Stimulated activated CD8-positive, alpha-beta memory T cell treated with anti-CD3 and anti-CD28 coated beads, Interleukin-4, amount 100 ng/mL, for 48 hours (primary cell): ENCODE data around the gene TTYH1.

ENCODE experiments used
- DNase-seq: peaks from one replicate; pipeline ENCODE4 v3.0.0-alpha.2; 2020

Gene TTYH1

DNA sequence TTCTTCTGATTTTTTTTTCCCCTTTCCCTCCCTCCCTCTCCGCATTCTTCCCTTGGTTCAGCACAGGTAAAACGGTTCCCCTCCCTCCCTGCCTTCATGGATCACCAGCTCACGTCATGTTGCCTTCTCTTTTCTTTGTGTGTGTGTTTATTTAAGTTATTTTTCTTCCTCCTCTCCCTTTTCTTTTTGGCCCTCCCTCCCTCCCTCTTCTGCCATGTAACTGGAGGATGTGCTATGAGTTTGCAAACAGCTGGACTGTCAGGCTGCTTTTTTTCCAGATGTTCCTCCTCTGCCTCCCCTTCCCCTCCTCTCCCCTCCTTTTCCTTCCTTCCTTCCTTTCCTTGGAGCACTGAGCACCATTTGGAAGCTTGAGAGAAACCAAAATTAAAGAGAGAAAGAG is 46.3 kb downstream of the TTYH1 start:
- no peak for DNase-seq

DNA sequence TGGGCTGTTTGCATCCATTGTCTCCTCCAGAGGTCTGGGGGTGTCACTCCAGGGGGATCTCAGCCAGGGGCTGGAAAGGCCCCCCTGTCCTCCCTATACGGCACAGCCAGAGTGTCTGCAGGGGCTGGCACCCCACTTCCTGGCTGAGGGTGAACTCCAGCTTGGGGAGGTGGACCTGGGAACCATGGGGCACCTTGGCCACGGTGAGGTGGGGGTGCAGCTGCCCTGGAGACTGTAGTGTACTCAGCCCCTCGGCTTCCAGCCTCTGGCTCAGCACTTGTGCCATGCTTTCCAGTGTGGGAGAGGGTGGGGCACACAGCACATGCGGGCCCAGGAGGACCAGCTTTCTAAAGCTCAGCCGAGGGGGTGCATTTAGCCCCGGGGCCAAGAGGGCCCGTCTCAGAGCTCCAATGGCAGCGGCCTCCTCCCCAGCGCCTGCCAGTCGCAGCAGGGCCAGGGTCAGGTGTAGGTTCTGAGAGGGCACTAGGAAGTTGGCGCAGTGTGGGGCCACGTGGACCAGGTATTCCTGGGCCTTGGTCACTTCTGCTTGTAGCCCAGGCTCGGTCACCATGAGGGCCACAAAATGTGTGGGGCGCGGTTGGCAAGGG is 46.9 kb downstream of the TTYH1 start:
- no peak for DNase-seq

DNA sequence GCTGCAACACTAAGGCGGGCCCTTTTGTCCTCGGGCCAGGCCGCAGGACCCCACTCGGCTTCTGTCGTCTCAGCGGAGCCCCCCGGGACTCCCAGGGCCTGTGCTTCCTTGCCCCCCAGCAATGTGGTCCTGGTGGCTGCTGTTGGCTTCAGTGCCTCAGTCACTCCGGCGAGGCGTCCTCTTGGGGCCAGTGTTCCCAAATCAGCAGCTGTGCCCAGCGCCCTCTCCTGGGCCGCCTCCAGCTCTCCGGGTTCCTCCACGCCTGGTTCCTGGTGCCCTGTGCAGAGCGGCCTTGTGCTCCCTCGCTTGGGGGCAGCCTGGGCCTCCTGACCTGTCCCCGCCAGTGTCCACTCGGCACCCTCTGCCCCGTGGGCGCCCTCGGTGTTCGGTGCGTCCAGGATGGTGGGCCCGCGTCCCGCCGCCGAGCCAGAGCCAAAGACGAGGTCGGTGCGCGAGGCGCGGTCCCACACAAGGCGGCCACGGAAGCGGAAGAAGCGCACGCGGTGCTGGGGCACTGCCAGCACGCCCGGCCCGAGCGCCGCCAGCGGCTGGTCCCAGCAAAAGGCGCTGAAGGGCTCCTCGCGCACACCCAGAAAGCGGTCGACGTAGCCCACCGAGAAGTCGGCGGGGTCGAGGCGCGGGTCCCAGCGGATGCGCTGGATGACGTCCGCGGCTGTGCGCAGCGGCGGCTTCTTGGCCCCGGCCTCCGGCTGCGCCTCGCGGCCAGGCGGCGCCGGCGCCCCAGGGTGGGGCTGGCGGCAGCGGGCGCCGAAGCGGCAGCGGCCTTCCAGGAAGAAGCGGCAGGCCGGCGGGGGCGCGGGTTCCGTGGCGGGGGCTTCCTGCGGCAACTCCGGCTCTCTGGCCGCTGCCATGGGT is 47.6 kb downstream of the TTYH1 start:
- DNase-seq, result peak; percentile 75

DNA sequence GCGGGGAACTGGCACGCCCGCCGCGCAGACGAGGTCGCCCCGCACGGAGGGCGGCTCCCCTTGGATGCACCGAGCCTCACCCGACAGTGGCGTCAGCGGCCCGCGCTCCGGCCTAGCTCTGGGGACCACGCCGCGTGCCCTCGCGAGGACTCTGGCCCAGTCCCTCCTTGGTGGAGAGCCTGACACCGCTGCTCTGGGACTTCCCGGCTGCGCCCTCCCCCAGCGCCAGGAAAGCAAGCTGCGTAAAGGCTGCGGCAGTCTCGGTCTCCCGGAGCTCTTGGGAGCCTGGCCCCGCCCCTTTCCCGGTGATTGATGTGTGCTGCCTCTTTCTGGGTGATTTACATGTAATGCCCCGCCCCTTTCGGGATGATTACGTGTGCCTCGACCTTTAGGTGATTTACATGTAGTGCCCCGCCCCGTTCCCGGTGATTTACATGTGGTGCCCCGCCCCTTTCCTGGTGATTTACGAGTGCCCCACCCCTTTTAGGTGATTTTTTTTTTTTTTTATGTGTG is 48.3 kb downstream of the TTYH1 start, which contains the start of gene LENG9:
Gene LENG9 (minus strand): TSS at position 248 of the 513 bp plus-strand sequence. CDS start 252 bp downstream, outside the sequence.
- peak; percentile 99 for DNase-seq

DNA sequence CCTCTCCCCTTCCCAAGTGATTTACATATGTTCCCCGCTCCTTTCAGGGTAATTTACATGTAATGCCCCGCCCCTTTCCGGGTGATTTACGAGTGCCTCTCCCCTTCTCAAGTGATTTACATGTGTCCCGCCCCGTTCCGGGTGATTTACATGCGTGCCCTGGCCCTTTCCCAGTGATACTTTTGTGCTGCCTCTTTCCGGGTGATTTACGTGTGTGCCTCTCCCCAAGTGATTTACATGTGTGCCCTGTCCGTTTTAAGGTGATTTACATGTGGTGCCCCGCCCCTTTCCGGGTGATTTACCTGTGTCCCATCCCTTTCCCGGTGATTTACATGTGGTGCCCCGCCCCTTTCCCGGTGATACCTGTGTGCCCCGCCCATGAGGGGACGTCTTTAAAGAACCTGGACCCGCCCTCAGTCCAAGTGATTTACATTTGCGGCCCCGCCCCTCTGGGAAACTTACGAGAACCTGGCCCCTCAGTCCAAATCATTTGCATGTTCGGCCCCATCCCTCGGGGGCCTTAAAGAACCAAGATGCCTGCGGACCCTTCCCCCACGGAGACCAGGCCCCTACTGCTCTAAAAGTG is 48.9 kb downstream of the TTYH1 start:
- DNase-seq, result peak; percentile 96

DNA sequence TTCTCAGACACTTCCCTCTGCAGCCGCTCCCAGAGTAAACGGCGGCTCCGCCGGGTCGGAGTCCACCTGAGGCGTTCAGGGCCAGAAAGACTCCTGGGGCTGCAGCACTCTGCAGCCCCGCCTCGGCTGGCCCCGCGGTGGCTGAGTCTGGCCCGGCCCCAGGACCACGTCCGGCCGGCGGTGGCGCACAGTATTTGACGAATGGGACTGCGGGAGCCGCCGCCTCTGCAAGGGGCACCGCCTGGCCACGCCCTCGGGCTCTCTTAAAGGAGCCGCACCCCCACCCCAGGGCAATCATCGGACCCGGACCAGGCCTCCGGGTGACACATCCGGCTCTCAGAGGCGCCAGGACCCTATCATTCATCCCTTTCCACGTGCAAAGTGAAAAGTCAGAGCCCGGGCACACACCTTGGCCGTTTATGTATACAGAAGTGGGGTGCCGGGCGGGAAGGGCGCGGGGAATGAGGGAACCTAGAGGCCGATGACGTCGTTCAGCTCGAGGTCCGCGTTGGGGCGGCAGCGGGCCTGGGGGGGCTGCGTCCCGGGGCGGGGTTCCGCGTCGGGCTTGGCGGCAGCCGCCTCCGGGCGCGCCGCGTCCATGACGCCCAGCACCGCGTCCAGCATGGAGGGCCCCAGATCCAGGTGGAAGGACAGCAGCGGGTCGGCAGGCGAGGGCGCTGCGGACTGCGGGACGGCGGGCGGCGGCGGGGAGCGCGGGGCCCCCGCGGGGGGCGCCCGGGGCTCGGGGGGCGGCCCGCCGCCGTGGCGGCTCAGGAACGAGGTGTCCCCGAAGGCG is 49.6 kb downstream of the TTYH1 start:
- peak; percentile 92 for DNase-seq

DNA sequence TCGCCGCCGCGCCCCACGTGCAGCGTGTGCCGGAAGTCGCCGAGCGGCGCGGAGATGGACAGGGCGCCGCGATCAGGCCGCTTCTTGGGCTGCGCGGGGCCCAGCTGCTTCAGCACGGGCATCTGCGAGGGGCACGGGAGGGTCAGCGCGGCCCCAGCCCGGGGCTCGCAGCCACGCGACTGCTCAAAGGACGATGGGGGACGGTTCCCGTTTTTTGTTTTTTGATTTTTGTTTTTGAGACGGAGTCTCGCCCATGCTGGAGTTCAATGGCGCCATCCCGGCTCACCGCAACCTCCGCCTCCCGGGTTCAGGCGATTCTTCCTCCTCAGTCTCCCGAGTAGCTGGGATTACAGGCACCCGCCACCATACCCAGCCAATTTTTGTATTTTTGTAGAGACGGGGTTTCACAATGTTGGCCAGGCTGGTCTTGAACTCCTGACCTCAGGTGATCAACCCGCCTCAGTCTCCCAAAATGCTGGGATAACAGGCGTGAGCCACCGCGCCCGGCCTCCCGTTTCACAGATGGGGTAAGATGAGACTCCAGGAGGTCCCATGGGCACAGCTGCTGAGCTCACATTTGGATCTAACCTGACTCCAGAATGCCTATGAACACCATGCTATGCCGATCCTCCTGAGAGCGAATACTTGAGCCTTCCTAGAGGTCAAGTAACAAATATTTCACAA is 50.3 kb downstream of the TTYH1 start:
- no peak for DNase-seq

DNA sequence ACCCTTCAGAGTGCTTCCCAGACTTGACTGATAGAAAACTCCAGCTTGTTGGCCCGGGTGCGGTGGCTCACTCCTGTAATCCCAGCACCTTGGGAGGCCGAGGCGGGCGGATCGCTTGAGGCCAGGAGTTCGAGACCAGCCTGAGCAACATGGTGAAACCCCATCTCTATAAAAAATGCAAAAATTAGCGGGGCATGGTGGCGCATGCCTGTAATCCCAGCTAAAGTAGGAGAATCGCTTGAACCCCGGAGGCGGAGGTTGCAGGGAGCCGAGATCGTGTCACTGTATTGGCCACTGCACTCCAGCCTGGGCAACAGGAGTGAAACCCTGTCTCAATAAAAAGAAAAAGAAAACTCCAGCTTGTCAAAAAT is 50.8 kb downstream of the TTYH1 start:
- peak; percentile 11 for DNase-seq

DNA sequence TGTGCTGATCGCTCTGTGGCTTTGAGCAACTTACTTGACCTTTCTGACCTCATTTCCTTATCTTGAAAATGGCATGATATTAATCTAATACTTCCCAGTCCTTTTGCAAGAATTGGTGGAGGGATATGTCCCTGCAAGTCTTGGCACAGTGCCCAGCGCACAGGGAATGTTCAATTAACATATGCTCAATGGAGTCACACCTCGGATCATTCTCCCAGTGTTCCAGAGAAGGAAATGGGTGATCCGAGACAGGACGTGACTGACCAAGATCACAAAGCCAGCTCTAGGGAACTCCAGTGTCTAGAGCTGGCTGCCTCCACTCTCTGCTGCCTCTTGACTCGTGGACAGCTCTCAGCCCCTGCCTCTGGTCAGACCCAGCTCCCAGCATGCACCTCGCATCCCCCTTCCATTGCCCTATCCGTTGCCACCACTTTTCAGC is 54.3 kb downstream of the TTYH1 start:
- no peak for DNase-seq

DNA sequence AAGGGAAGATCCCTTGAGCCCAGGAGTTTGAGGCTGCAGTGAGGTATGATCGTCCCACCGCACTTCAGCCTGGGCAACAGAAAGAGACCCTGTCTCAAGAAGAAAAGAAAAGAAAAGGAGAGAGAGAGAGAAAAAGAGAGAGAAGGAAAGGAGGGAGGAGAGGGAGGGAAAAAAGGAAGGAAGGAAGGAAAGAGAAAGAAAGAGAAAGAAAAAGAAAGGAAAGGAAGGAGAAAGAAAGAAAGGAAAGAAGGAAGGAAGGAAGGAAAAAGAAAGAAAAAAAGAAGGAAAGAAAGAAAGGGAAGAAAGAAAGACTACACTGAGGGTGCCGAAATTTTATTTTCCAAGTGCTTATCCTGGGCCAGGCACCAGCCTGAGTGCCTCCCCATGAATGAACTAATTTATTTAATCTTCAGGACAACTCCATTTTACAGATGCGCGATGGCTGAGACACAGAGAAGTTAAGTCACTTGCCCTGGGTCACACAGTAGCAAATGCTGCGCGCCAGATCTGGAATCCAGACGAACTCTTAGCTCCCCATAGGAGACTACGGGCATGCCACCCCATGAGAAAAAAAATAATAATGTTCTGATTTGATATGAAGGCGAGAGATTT is 55.1 kb downstream of the TTYH1 start:
- DNase-seq, result no peak

DNA sequence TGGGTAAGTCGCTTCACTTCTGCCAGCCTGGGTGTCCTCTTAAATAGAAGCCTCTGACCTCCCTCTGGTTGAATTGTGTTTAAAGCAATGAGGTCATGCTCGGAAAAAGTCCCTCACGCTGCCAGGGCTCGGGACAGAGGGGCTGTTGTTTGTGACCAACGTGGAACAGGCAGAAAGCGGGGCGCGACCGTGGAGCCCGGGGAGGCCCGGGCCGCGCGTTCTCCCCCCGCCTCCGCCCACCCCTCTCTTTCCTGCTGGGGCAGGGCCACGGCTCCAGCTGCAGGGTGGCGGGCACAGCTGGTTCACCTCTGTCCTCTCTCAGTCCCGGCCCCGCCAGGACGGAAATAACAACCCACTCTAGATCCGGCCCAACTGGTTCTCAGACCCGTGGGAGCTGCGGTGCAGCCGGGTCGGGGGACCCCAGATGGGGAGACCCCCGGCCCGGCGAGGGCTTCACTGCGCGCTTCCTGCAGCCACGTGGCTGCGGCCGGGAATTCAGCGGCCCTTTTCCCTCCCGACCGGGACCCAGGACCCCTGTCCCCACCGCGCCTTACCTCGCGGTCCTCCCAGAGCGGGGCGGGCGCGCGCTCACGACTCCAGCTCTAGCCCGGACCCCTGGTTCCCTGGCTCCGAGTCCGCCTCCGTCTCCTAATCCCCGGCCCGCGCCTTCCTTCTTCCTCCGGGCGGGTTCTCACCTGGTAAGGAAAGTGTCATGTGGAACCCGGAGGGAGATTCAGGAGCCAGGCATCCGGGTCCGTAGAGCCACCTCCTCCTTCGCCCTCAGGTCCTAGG is 55.9 kb downstream of the TTYH1 start:
- no peak for DNase-seq

DNA sequence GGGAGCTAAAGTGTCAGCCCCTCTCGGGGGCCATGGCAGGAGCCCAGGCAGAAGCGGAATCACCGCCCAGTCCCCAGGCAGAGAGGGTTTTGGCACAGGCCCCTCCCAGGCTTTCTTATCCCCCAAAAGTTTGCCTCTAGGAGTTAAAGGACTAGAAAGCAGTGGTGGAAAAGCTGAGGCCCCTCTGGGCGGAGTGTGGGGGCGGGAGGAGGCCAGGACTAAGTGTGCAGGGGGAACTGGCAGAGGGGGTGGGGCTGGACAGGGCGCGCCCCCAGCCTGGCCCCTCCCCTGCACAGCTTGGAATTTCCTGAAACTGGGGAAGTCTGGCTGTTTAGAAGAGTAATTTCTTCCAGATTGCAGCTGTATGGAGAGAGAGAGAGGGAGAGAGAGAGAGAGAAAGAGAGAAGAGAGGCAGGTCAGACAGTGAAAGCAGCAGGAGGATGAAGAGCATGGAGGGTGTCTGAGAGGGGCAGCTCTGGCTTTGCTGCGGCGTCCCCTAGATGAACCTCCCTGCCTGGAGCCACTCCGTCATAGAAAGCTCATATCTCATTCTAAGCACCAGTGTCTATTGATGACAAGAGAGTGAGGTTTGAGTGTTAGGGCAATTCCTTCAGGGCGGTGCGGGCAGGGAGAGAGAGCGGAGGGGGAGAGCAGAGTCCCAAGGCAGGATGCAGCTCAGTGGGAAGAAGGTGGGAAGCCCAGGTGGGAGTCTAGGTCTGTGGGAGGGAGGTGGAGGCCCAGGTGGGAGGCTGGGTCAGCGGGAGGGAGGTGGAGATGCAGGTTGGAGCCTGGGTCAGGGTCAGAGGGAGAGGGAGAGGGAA is 58.0 kb downstream of the TTYH1 start, which contains the start of gene CDC42EP5:
Gene CDC42EP5 (minus strand): TSS at position 226 of the 821 bp plus-strand sequence. CDS start 7,749 bp downstream, outside the sequence.
- DNase-seq, result no peak

DNA sequence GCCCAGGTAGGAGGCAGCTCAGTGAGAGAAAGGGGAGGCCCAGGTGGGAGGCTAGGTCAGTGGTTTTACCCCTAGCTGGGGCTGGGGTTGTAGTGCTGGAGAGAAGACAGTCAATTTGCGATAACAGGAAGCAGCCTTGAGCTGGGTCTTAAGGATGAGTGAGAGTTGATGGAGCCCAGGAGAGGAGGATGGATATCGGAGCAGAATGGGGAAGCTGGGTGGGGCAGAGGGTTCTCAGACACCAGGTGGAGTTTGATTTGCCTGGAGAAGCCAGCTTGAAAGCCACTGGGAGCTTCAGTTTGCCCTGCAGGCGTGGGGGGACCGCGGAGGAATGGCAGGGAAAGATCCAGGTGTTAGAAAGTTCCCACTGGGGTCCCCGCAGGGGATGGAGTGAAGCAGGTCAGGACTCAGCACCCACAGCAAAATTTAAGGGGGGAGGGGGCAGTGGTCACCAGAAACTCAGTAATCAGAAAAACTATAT is 58.7 kb downstream of the TTYH1 start:
- no peak for DNase-seq

DNA sequence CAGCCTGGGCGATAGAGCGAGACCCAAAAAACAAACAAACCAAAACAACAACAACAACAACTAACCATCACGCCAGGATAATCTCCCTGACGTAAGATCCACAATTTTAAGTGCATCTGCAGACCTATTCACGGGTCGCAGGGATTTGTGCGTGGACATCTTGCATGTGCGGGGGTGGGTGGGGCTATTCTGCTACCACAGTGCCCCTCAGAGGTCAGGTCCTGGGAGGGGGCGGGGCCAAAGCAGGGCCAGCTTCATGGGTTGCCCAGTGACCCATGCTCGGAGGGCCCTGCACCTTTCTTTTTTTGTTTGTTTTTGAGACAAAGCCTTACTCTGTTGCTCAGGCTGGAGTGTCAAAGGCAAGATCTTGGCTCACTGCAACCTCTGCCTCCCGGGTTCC is 60.4 kb downstream of the TTYH1 start:
- no peak for DNase-seq

DNA sequence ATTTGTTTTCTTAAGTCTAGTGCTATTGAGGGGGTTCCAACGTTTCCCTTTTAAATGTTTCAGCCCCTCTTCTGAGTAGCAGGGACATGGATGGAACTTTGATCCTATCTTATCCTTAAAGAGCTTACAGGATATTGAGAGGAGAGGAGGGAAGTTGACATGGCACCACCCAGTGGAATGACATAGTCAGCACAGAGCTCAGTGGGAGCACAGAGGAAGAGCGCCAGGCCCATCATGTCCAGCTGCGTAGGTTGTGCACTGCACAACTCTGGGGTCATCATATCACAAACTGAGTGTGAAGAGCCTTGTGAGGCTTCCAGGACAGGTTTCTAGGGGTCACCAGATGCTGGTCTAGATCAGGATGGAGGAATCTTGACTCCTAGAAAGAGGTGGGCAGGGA is 62.4 kb downstream of the TTYH1 start:
- DNase-seq, result no peak

DNA sequence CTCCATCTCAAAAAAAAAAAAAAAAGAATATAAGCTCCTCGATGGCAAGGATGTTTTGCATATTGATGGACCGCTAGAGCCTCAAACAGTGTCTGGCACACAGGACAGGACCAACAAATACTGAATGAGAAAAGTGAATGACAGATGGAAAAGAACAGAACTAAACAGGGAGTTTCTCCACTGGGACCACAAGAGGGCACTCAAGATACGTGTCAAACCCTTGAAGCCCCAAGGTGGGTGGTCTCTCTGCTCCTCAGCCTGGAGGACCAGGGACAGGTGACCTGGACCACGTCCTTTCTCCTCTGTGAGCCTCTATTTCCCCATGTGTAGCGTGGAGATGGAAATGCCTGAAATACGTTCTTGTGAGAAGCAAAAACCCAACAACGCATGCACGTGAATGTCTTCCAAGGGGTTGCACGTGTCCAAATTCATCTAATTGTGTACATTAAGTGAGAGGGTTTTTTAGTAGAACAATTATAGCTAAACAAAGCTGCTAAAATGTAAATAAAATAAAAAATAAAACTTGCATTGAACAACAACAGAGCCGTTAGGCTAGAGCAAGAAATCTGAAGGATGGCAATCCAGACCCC is 63.5 kb downstream of the TTYH1 start:
- DNase-seq, result no peak

DNA sequence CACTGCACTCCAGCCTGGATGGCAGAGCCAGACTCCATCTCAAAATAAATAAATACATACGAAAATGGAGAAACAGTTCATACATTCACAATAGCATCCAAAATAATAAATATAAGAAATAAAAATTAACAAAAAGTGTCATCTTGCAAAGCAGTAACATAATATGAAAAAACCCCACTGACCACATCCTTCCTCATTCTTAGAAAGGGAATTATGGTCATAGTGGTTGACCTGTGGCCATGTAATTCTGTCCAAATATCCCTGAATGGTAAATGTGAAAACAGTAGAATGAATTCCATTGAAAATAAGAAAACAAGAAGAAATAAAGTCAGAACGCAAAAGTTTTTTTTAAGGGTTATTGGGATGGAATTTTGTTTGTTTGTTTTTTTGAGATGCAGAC is 64.8 kb downstream of the TTYH1 start:
- no peak for DNase-seq

DNA sequence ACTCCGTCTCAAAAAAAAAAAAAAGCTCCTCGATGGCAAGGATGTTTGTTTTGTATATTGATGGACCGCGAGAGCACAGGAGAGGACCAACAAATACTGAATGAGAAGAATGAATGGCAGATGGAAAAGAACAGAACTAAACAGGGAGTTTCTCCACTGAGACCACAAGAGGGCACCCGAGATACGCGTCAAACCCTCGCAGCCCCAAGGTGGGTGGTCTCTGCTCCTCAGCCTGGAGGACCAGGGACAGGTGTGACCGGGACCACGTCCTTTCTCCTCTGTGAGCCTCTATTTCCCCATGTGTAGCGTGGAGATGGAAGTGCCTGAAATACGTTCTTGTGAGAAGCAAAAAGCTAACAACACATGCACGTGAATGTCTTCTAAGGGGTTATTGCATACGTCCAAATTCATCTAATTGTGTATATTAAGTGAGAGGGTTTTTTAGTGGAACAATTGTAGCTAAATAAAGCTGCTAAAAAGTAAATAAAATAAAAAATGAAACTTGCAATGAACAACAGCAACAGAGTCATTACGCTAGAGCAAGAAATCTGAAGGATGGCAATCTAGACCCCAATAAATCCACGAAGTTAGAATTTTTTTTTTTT is 66.2 kb downstream of the TTYH1 start:
- peak; percentile 59 for DNase-seq

DNA sequence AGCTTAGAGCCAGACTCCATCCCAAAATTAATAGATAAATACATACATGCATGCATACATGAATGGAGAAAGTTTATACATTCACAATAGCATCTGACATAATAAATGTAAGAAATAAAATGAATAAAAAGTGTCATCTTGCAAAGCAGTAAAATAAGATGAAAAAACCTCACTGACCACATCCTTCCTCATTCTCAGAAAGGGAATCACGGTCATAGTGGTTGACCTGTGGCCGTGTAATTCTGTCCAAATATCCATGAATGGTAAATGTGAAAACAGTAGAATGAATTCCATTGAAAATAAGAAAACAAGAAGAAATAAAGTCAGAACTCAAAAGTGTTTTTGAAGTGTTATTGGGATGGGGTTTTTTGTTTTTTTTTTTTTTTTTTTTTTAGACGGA is 67.6 kb downstream of the TTYH1 start:
- no peak for DNase-seq
